ENCODE measurements around the gene CNTNAP2. TPM values are rescaled to one million over a fixed set of nuclear protein-coding genes. Genes with fewer than 3 reads are reported as not detected.

Gene CNTNAP2
- total RNA-seq, 1 donor from 2014 or later: not detected

DNA sequence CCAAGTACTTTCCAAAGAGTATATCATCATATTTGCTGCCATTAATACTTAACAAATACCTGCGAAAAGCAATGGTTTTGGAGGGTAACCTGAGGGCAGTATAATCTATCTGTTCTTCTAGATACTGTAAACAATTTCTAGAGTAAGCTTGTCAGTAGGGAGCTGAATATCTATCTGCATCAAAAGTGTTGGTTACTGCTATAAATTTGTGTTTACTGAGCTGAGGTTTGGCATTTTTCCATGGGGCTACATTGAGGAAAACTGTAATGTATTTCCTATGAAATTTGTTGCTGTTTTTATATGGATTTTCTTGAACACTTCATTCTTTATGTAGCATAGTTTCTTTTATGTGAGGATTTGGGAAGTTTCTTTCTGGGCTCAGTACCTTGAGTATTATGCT, 913.4 kb downstream of the CNTNAP2 start:
- DNase-seq (ENCODE audit: low spot score): no peak
- Mint-ChIP-seq H3K36me3 (ENCODE audit: low read depth) (no peaks in the 10 kb centered on the region), H3K4me3 (no peak overlapping the region), H3K9me3 (peaks cover 13% of the 10 kb centered on the region), H3K27ac (no peak overlapping the region), H3K27me3 (ENCODE audit: insufficient read depth) (no peaks in the 10 kb centered on the region), H3K4me1 (ENCODE audit: low read depth) (no peaks in the 10 kb centered on the region)
- intact Hi-C loops (cut with micrococcal nuclease): no loop called here

GRCh38 chr7:147033641-147034040, 917.0 kb downstream of the CNTNAP2 start:
- H3K27ac Mint-ChIP-seq: no peak overlapping the region
- no peak for DNase-seq (ENCODE audit: low spot score)
- no peaks in the 10 kb centered on the region for H3K4me1 Mint-ChIP-seq (ENCODE audit: low read depth)
- H3K36me3 Mint-ChIP-seq (ENCODE audit: low read depth): no peaks in the 10 kb centered on the region
- H3K9me3 Mint-ChIP-seq: peaks cover under 1% of the 10 kb centered on the region
- intact Hi-C loops (cut with micrococcal nuclease): no loop called here
- H3K27me3 Mint-ChIP-seq (ENCODE audit: insufficient read depth): no peaks in the 10 kb centered on the region
- no peak overlapping the region for H3K4me3 Mint-ChIP-seq

- Mint-ChIP-seq H3K27me3 (ENCODE audit: insufficient read depth) (no peaks in the 10 kb centered on the region), H3K4me3 (no peak overlapping the region), H3K4me1 (ENCODE audit: low read depth) (no peaks in the 10 kb centered on the region), H3K9me3 (peaks cover 4% of the 10 kb centered on the region), H3K36me3 (ENCODE audit: low read depth) (no peaks in the 10 kb centered on the region), H3K27ac (no peak overlapping the region)
- DNase-seq (ENCODE audit: low spot score): no peak
- intact Hi-C loops (cut with micrococcal nuclease): no loop called here
These were observed 924.8 kb downstream of the CNTNAP2 start for GRCh38 chr7:147041438-147041837.

DNA sequence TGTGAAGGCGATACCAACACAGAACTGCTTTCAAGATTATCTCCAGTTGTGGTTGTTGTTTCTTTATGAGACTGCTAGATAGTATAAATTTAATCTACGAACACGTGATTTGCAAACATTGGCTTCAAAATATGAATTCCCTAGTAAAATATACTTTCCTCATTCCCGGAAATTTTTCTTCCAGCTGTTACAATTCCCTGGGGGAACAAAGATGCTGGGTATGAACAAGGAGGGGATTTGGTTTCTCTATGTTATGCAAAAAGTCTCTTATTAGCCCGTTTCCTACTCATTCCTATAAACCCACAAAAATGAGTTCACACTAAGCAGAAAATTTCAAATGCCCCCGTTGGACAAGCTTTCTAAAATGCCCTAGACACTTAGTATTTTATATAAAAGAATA, 928.3 kb downstream of the CNTNAP2 start:
- H3K27me3 Mint-ChIP-seq (ENCODE audit: insufficient read depth): no peaks in the 10 kb centered on the region
- no peak overlapping the region for H3K4me3 Mint-ChIP-seq
- intact Hi-C loops (cut with micrococcal nuclease): no loop called here
- H3K4me1 Mint-ChIP-seq (ENCODE audit: low read depth): no peaks in the 10 kb centered on the region
- peaks cover 5% of the 10 kb centered on the region for H3K9me3 Mint-ChIP-seq
- H3K36me3 Mint-ChIP-seq (ENCODE audit: low read depth): no peaks in the 10 kb centered on the region
- H3K27ac Mint-ChIP-seq: no peak overlapping the region
- DNase-seq (ENCODE audit: low spot score): no peak

DNA sequence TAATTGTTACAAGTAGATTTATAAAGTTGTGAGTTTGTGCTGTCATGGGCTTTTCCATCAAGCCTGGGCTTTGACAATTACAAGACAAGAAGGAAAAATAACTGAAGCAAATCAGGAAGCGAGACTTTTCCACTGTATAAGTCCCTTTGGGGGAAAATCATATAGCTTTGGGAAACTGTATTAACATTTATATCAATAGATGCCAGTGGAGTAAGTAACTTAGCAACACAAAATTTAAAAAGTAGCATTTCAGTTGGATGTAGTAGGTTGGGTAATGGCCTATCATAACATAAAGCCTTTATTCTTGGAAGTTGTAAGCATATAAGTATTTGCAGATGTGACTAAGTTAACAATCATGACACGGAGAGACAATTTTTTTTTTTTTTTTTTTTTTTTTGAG, 931.1 kb downstream of the CNTNAP2 start:
- Mint-ChIP-seq H3K27ac (no peak overlapping the region), H3K36me3 (ENCODE audit: low read depth) (no peaks in the 10 kb centered on the region), H3K27me3 (ENCODE audit: insufficient read depth) (no peaks in the 10 kb centered on the region), H3K9me3 (peaks cover 10% of the 10 kb centered on the region), H3K4me3 (no peak overlapping the region), H3K4me1 (ENCODE audit: low read depth) (no peaks in the 10 kb centered on the region)
- intact Hi-C loops (cut with micrococcal nuclease): no loop called here
- DNase-seq (ENCODE audit: low spot score): no peak

DNA sequence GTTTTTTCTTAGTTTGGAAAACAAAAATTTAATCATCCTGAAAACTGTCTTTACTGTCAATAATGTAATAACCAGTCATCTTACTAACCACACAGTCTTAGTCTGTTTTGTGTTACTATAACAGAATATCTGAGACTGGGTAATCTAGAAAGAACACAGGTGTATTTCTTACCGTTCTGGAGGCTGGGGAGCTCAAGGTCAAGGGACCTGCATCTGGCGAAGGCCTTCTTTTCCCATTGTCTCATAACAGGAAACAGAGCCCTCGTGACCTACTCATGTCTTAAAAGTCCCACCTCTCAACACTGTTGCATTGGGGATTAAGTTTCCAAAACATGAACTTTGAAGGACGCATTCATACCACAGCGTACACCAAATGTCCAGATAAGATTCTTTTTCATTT, 932.3 kb downstream of the CNTNAP2 start:
- Mint-ChIP-seq H3K4me1 (ENCODE audit: low read depth) (no peaks in the 10 kb centered on the region), H3K27ac (no peak overlapping the region), H3K36me3 (ENCODE audit: low read depth) (no peaks in the 10 kb centered on the region), H3K9me3 (peaks cover 10% of the 10 kb centered on the region), H3K4me3 (no peak overlapping the region), H3K27me3 (ENCODE audit: insufficient read depth) (no peaks in the 10 kb centered on the region)
- DNase-seq (ENCODE audit: low spot score): no peak
- intact Hi-C loops (cut with micrococcal nuclease): no loop called here

GRCh38 chr7:147052818-147053217, 936.2 kb downstream of the CNTNAP2 start:
- no peaks in the 10 kb centered on the region for H3K4me1 Mint-ChIP-seq (ENCODE audit: low read depth)
- no peaks in the 10 kb centered on the region for H3K27me3 Mint-ChIP-seq (ENCODE audit: insufficient read depth)
- peaks cover 7% of the 10 kb centered on the region for H3K9me3 Mint-ChIP-seq
- DNase-seq (ENCODE audit: low spot score): no peak
- H3K4me3 Mint-ChIP-seq: no peak overlapping the region
- intact Hi-C loops (cut with micrococcal nuclease): no loop called here
- H3K27ac Mint-ChIP-seq: no peak overlapping the region
- no peaks in the 10 kb centered on the region for H3K36me3 Mint-ChIP-seq (ENCODE audit: low read depth)

DNA sequence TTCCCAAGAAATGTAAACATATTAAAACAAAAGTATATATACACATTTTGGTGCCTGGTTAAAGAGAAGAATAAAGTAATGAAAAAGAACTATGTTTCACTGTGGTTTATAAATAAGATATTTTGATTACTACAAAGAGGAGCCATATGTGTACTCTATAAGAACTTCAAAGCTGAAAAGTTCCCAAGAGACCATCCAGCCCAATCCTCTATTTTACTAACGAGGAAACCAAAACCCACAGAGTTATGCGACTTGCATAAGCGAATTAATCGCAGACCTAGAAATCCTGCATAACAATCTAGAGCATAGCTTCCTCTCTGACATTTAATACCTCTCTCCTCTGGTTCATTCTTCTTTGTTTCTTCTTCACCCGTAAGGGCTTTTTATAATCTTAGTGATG, 937.1 kb downstream of the CNTNAP2 start:
- intact Hi-C loops (cut with micrococcal nuclease): no loop called here
- no peaks in the 10 kb centered on the region for H3K27me3 Mint-ChIP-seq (ENCODE audit: insufficient read depth)
- no peaks in the 10 kb centered on the region for H3K36me3 Mint-ChIP-seq (ENCODE audit: low read depth)
- peaks cover 7% of the 10 kb centered on the region for H3K9me3 Mint-ChIP-seq
- no peak overlapping the region for H3K4me3 Mint-ChIP-seq
- no peak overlapping the region for H3K27ac Mint-ChIP-seq
- no peaks in the 10 kb centered on the region for H3K4me1 Mint-ChIP-seq (ENCODE audit: low read depth)
- DNase-seq (ENCODE audit: low spot score): no peak

DNA sequence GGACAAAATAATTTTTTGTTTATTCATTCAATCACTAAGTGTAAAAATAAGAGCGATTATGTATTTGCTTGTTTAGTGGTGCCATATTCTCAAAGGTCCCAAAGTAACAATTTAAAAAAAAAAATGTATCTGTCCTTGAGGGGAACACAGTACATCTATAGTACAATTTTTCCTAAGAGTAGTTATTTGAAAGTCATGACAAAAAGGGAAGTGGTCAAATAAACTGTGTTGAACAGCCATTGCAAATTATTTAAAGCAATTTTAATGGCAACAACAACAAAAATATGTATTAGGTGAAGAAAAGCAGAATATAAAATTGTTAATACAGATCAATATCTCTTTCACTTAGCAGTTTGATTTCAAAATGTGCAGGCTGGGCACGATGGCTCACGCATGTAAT, 943.5 kb downstream of the CNTNAP2 start:
- no peaks in the 10 kb centered on the region for H3K36me3 Mint-ChIP-seq (ENCODE audit: low read depth)
- no peaks in the 10 kb centered on the region for H3K27me3 Mint-ChIP-seq (ENCODE audit: insufficient read depth)
- H3K27ac Mint-ChIP-seq: no peak overlapping the region

DNA sequence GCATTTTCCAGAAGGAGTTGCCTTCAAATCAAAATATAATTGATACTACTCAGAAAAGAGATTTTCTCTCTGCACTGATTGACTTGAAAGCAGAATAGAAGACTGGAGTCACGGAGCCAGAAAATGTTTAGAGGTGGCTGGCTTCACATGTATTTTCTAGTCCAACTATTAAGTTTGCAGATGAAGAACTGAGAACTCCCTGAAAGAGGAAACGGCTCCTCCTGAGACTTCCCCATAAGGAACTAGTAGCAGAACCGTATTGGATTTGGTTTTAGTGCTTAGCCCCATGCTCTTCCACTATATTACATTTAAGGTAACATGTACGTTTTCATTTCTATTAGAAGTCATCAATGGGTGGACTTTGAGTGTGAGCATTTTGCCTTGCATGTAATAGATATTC, 946.3 kb downstream of the CNTNAP2 start:
- H3K27ac Mint-ChIP-seq: no peak overlapping the region
- H3K4me3 Mint-ChIP-seq: no peak overlapping the region
- no peaks in the 10 kb centered on the region for H3K4me1 Mint-ChIP-seq (ENCODE audit: low read depth)
- H3K27me3 Mint-ChIP-seq (ENCODE audit: insufficient read depth): no peaks in the 10 kb centered on the region
- DNase-seq (ENCODE audit: low spot score): no peak
- no peaks in the 10 kb centered on the region for H3K36me3 Mint-ChIP-seq (ENCODE audit: low read depth)
- intact Hi-C loops (cut with micrococcal nuclease): no loop called here
- peaks cover 4% of the 10 kb centered on the region for H3K9me3 Mint-ChIP-seq

More for the DNA sequence above, 943.5 kb downstream of the CNTNAP2 start:
- intact Hi-C loops (cut with micrococcal nuclease): no loop called here
- Mint-ChIP-seq H3K9me3 (peaks cover 4% of the 10 kb centered on the region), H3K4me1 (ENCODE audit: low read depth) (no peaks in the 10 kb centered on the region), H3K4me3 (no peak overlapping the region)
- DNase-seq (ENCODE audit: low spot score): no peak

- intact Hi-C loops (cut with micrococcal nuclease): no loop called here
- no peaks in the 10 kb centered on the region for H3K4me1 Mint-ChIP-seq (ENCODE audit: low read depth)
- H3K27me3 Mint-ChIP-seq (ENCODE audit: insufficient read depth): no peaks in the 10 kb centered on the region
- DNase-seq (ENCODE audit: low spot score): no peak
- no peak overlapping the region for H3K4me3 Mint-ChIP-seq
- no peaks in the 10 kb centered on the region for H3K36me3 Mint-ChIP-seq (ENCODE audit: low read depth)
- H3K27ac Mint-ChIP-seq: no peak overlapping the region
- H3K9me3 Mint-ChIP-seq: peaks cover 28% of the 10 kb centered on the region
These were observed 952.2 kb downstream of the CNTNAP2 start for GRCh38 chr7:147068842-147069241.

GRCh38 chr7:147069771-147070170, 953.2 kb downstream of the CNTNAP2 start:
- Mint-ChIP-seq H3K4me1 (ENCODE audit: low read depth) (no peaks in the 10 kb centered on the region), H3K27ac (no peak overlapping the region), H3K27me3 (ENCODE audit: insufficient read depth) (no peaks in the 10 kb centered on the region), H3K36me3 (ENCODE audit: low read depth) (no peaks in the 10 kb centered on the region), H3K4me3 (no peak overlapping the region), H3K9me3 (peaks cover 28% of the 10 kb centered on the region)
- no peak for DNase-seq (ENCODE audit: low spot score)
- intact Hi-C loops (cut with micrococcal nuclease): no loop called here

DNA sequence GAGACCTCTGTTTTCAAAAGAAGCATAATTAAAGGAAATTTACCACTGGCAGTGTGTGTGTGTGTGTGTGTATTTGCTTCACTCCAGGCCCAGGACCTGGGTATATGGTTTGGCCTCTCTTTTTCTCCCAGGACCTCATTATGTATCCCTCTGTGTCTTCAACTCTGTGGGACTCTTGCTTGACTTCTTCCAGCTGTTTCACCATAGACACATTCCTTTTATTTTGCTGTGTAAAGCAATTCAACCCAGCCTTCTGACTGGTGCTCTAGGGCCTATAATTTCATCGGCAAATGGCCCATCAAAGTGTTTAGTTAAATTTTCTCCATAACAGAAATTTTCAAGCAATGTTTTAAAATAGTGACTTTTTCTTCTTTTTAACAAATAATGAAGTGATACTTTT, 954.3 kb downstream of the CNTNAP2 start:
- intact Hi-C loops (cut with micrococcal nuclease): no loop called here
- DNase-seq (ENCODE audit: low spot score): no peak
- H3K27ac Mint-ChIP-seq: no peak overlapping the region
- peaks cover 28% of the 10 kb centered on the region for H3K9me3 Mint-ChIP-seq
- no peaks in the 10 kb centered on the region for H3K27me3 Mint-ChIP-seq (ENCODE audit: insufficient read depth)
- no peaks in the 10 kb centered on the region for H3K4me1 Mint-ChIP-seq (ENCODE audit: low read depth)
- H3K36me3 Mint-ChIP-seq (ENCODE audit: low read depth): no peaks in the 10 kb centered on the region
- no peak overlapping the region for H3K4me3 Mint-ChIP-seq

- no peaks in the 10 kb centered on the region for H3K4me1 Mint-ChIP-seq (ENCODE audit: low read depth)
- no peak overlapping the region for H3K27ac Mint-ChIP-seq
- intact Hi-C loops (cut with micrococcal nuclease): no loop called here
- H3K9me3 Mint-ChIP-seq: peaks cover 28% of the 10 kb centered on the region
- no peaks in the 10 kb centered on the region for H3K36me3 Mint-ChIP-seq (ENCODE audit: low read depth)
- no peak for DNase-seq (ENCODE audit: low spot score)
- H3K4me3 Mint-ChIP-seq: no peak overlapping the region
- no peaks in the 10 kb centered on the region for H3K27me3 Mint-ChIP-seq (ENCODE audit: insufficient read depth)
These were observed 954.9 kb downstream of the CNTNAP2 start for GRCh38 chr7:147071536-147071935.
